ENCODE data around the gene CDC42BPB.

DNA sequence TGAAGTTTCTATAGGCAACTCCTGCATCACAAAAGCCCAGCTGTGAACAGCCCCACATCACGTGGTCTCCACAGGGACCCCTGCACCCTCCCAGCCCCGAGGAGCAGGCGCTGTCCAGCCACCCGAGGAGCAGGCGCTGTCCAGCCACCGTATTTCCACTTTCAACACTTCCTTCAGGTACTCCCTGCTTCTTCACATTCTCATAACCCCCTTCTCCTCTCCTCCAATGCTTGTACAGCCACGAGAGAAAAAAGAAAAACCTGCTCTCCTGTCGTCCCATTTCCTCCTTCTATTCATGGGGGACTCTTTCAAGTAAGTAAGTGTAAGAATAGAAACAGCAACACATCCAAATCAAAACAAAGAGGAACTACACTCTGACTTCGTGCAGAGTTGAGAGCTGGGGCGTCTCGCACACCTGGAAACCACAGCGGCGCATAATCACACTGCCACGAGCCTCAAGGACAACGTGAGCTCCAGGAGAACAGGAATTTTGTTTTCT lies 11.9 kb downstream of the CDC42BPB start:
- TF ChIP-seq, protein P1, sequence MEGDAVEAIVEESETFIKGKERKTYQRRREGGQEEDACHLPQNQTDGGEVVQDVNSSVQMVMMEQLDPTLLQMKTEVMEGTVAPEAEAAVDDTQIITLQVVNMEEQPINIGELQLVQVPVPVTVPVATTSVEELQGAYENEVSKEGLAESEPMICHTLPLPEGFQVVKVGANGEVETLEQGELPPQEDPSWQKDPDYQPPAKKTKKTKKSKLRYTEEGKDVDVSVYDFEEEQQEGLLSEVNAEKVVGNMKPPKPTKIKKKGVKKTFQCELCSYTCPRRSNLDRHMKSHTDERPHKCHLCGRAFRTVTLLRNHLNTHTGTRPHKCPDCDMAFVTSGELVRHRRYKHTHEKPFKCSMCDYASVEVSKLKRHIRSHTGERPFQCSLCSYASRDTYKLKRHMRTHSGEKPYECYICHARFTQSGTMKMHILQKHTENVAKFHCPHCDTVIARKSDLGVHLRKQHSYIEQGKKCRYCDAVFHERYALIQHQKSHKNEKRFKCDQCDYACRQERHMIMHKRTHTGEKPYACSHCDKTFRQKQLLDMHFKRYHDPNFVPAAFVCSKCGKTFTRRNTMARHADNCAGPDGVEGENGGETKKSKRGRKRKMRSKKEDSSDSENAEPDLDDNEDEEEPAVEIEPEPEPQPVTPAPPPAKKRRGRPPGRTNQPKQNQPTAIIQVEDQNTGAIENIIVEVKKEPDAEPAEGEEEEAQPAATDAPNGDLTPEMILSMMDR (IDR thresholded peaks at IDR 0.05; ENCODE audit: insufficient read depth, low read depth, low read length): no peak
- no peak for TF ChIP-seq EZH2 (IDR thresholded peaks at IDR 0.05; ENCODE audit: insufficient read depth, low read length)
